ENCODE measurements around the gene DUSP9. TPM values are rescaled to one million over a fixed set of nuclear protein-coding genes. Genes with fewer than 3 reads are reported as not detected.

Gene DUSP9
- total and polyA plus RNA-seq, 10 of the 15 experiments (the other 5 are each of a cell fraction or from before 2014, with no cell fraction given): 0.10 TPM; not detected in 9

- 68% methylated on average over 23 of the region's 23 CpGs for whole genome bisulfite sequencing (ENCODE audit: insufficient coverage, insufficient replicate concordance, low lambda C conversion rate, missing lambda C conversion rate)
- CTCF ChIA-PET: interaction anchor here (1.0 to 1.1 kb wide), 2 partner anchors 61 kb away, joined by 3 read pairs; no protein-coding TSS in a partner anchor
Measured at GRCh38 chrX:153606503-153606902, 40.5 kb upstream of the DUSP9 start.

GRCh38 chrX:153608376-153608775 is 38.6 kb upstream of the DUSP9 start:
- WGBS (ENCODE audit: insufficient coverage, insufficient replicate concordance, low lambda C conversion rate, missing lambda C conversion rate): 33% methylated on average over 2 of the region's 2 CpGs
- intact Hi-C loops (cut with micrococcal nuclease; ENCODE audit: unreplicated experiment): no loop called here
- Histone ChIP-seq H3K4me3 (no peak overlapping the region), H3K4me1 (ENCODE audit: control insufficient read depth, insufficient read depth, low read length) (peaks cover 3% of the 10 kb centered on the region), H3K9ac (ENCODE audit: control insufficient read depth, insufficient read depth, low read length) (no peak overlapping the region), H3K79me2 (ENCODE audit: control insufficient read depth, insufficient read depth, low read length) (no peaks in the 10 kb centered on the region), H2AFZ (ENCODE audit: control insufficient read depth, low read depth, low read length) (no peak overlapping the region), H3K36me3 (ENCODE audit: control insufficient read depth in 2 of 2, insufficient read depth in 2 of 2, low read length in 1 of 2) (no peaks in the 10 kb centered on the region), H3K27ac (ENCODE audit: control insufficient read depth, insufficient read depth) (no peak overlapping the region), H3K4me2 (ENCODE audit: control insufficient read depth, insufficient read depth) (no peak overlapping the region), H3K27me3 (replicated peaks in 1 of 2; ENCODE audit: control insufficient read depth in 2 of 2, insufficient read depth in 2 of 2, low read length in 1 of 2) (no peaks in the 10 kb centered on the region; a peak in 2 of 4 replicates), H4K20me1 (ENCODE audit: control insufficient read depth, insufficient read depth) (no peaks in the 10 kb centered on the region), H3K9me3 (replicated peaks; ENCODE audit: control insufficient read depth, insufficient read depth, low read length) (no peaks in the 10 kb centered on the region; the same call in 2 of the 3 replicates)
- BruUV-seq (replicated peaks): no TSS peak
- ChIA-PET CTCF (interaction anchor here (1.0 to 2.4 kb wide), 4 partner anchors 9 to 242 kb away, joined by 3 to 18 read pairs (median 6); partner anchors contain the start of gene CCNQ), POLR2A (no interaction called here), SMC1A (ENCODE audit: uncharacterized antibody, unreplicated experiment) (interaction anchor here (0.7 kb wide), 1 partner anchor 9 kb away, joined by 3 read pairs; no protein-coding TSS in a partner anchor), RAD21 (ENCODE audit: unreplicated experiment) (interaction anchor here (0.6 kb wide), 1 partner anchor 59 kb away, joined by 3 read pairs; no protein-coding TSS in a partner anchor)
- ATAC-seq (peak; percentile 35; the same call in 1 of the 3 replicates), DNase-seq (ENCODE audit: low read depth, low spot score) (no peak), FAIRE-seq (no peak)
- peak; percentile 26; the same call in 1 of the 2 replicates for TF ChIP-seq PKNOX1 (IDR thresholded peaks at IDR 0.05)
- no peak for TF ChIP-seq MTA3 (IDR thresholded peaks at IDR 0.05; ENCODE audit: borderline replicate concordance, low read length)
- TF ChIP-seq RAD51 (IDR thresholded peaks at IDR 0.05): peak; percentile 72
- TF ChIP-seq KLF5 (IDR thresholded peaks at IDR 0.05; ENCODE audit: partially characterized antibody): no peak
- TF ChIP-seq BRCA1 (IDR thresholded peaks at IDR 0.05; ENCODE audit: low read depth, low read length): no peak
- peak; percentile 69 to 83; a peak in 3 of 4 replicates for TF ChIP-seq BHLHE40 (IDR thresholded peaks at IDR 0.05; ENCODE audit: borderline replicate concordance in 1 of 2, low read depth in 2 of 2, low read length in 1 of 2)
- in situ Hi-C loops (cut with MboI): loop anchor here (10.0 kb wide), 1 partner anchor 106 kb away; no protein-coding TSS in a partner anchor

More at GRCh38 chrX:153606503-153606902, 40.5 kb upstream of the DUSP9 start:
- Histone ChIP-seq H3K36me3 (ENCODE audit: control insufficient read depth in 2 of 2, insufficient read depth in 2 of 2, low read length in 1 of 2) (no peaks in the 10 kb centered on the region), H4K20me1 (ENCODE audit: control insufficient read depth, insufficient read depth) (no peaks in the 10 kb centered on the region), H3K9ac (ENCODE audit: control insufficient read depth, insufficient read depth, low read length) (no peak overlapping the region), H3K4me1 (ENCODE audit: control insufficient read depth, insufficient read depth, low read length) (no peaks in the 10 kb centered on the region), H2AFZ (ENCODE audit: control insufficient read depth, low read depth, low read length) (no peak overlapping the region), H3K27me3 (replicated peaks in 1 of 2; ENCODE audit: control insufficient read depth in 2 of 2, insufficient read depth in 2 of 2, low read length in 1 of 2) (no peaks in the 10 kb centered on the region; a peak in 1 of 4 replicates), H3K4me2 (ENCODE audit: control insufficient read depth, insufficient read depth) (no peak overlapping the region), H3K9me3 (replicated peaks; ENCODE audit: control insufficient read depth, insufficient read depth, low read length) (no peaks in the 10 kb centered on the region), H3K27ac (ENCODE audit: control insufficient read depth, insufficient read depth) (no peak overlapping the region), H3K4me3 (no peak overlapping the region), H3K79me2 (ENCODE audit: control insufficient read depth, insufficient read depth, low read length) (no peaks in the 10 kb centered on the region)
- no peak for FAIRE-seq
- ChIA-PET SMC1A (ENCODE audit: uncharacterized antibody, unreplicated experiment) (no interaction called here), POLR2A (no interaction called here), RAD21 (ENCODE audit: unreplicated experiment) (no interaction called here)
- DNase-seq (ENCODE audit: low read depth, low spot score): no peak
- intact Hi-C loops (cut with micrococcal nuclease; ENCODE audit: unreplicated experiment): no loop called here
- TF ChIP-seq YY1 (IDR thresholded peaks at IDR 0.05; ENCODE audit: low read depth, low read length) (no peak), NRF1 (conservative IDR thresholded peaks at IDR 0.05; ENCODE audit: low read depth, low read length) (no peak), NR2C2 (IDR thresholded peaks at IDR 0.05; ENCODE audit: borderline replicate concordance, control insufficient read depth, insufficient read length, low read depth) (no peak), BCL3 (IDR thresholded peaks at IDR 0.05; ENCODE audit: borderline replicate concordance, insufficient read depth, low read depth, low read length, poor library complexity, severe bottlenecking) (no peak), MTA2 (IDR thresholded peaks at IDR 0.05; ENCODE audit: low read depth) (no peak), GABPA (IDR thresholded peaks at IDR 0.05; ENCODE audit: low read depth) (no peak)
- ATAC-seq: no peak
- in situ Hi-C loops (cut with MboI): loop anchor here (10.0 kb wide), 1 partner anchor 108 kb away; no protein-coding TSS in a partner anchor
- BruUV-seq (replicated peaks): no TSS peak

All from GM12878 (cell line).